Body of pancreas (tissue), 4 donors: ENCODE results near the gene THSD7B. TPM values are rescaled to one million over a fixed set of nuclear protein-coding genes. Genes with fewer than 3 reads are reported as not detected.

ENCODE experiments used
- ATAC-seq: fragments of 150-250 bp; one replicate; pipeline ENCODE4 v1.9.1; 2016
- DNase-seq, 4 donors: peaks; one replicate each; pipeline ENCODE4 v3.0.0-alpha.2; 2019
- H3K27ac ChIP-seq, 4 donors: fragments of 200-600 bp; sonication (generic); 1 replicate in 3 of 4; 2 replicates in 1 of 4; pipeline versions ENCODE4 v1.5.1 to v1.6.1; 2016 to 2019; ENCODE audit warnings: mild to moderate bottlenecking in 1 of 4, mixed read lengths in 1 of 4, moderate library complexity in 1 of 4
- H3K27me3 ChIP-seq, 2 donors: fragments of 200-600 bp; sonication (generic); one replicate each; pipeline ENCODE4 v1.6.0; 2016; ENCODE audit warnings: mild to moderate bottlenecking in 1 of 2
- H3K36me3 ChIP-seq, 2 donors: fragments of 200-600 bp; sonication (generic); replicated peaks in 1 of 2; 2 replicates each; pipeline ENCODE4 v1.5.1; 2016; ENCODE audit warnings: low read depth in 2 of 2; ENCODE audit not compliant: insufficient read depth in 1 of 2
- H3K4me1 ChIP-seq: fragments of 200-600 bp; sonication (generic); one replicate; pipeline ENCODE4 v1.6.0; 2016
- H3K4me3 ChIP-seq, 2 donors: fragments of 200-600 bp; sonication (generic); 1 replicate in 1 of 2; 2 replicates in 1 of 2; pipeline ENCODE4 v1.5.1; 2016 to 2019
- H3K9me3 ChIP-seq, 3 donors: fragments of 200-600 bp; sonication (generic); 1 replicate in 2 of 3; 2 replicates in 1 of 3; pipeline ENCODE4 v1.5.1; 2016
- POLR2A ChIP-seq, 3 donors: fragments of 450-650 bp; IDR thresholded peaks; one replicate each; pipeline ENCODE4 v1.6.1; 2016; ENCODE audit warnings: antibody characterized with exemption in 3 of 3, mild to moderate bottlenecking in 2 of 3
- WGBS, 2 donors: methylation state at CpG; one replicate each; pipeline ENCODE4 v1.1.5; 2017; 5-methylcytosine and 5-hydroxymethylcytosine counted together
- intact Hi-C: fragments of 100-400 bp; cut with DNase I; formaldehyde crosslinking; loops from one replicate; pipeline ENCODE4 v1.15.1; 2023
- total RNA-seq, 2 donors: library from RNA; depleted of rRNA; stranded (reverse); fragments of >200 nt; gene quantifications; one replicate each; pipeline ENCODE4 v1.1.0, GENCODE V29; 2016
- TF ChIP-seq, protein P1 (sequence below), 7 experiments: fragments of 450-650 bp in 4 of 7; fragments of 200-600 bp in 3 of 7; sonication (generic) in 3 of 7; IDR thresholded peaks; one replicate each; pipeline ENCODE4 v1.5.1; 2016 to 2019; ENCODE audit warnings: antibody characterized with exemption in 7 of 7

The THSD7B gene
- total RNA-seq, 2 donors from 2014 or later, result 0.26 to 0.33 TPM

DNA sequence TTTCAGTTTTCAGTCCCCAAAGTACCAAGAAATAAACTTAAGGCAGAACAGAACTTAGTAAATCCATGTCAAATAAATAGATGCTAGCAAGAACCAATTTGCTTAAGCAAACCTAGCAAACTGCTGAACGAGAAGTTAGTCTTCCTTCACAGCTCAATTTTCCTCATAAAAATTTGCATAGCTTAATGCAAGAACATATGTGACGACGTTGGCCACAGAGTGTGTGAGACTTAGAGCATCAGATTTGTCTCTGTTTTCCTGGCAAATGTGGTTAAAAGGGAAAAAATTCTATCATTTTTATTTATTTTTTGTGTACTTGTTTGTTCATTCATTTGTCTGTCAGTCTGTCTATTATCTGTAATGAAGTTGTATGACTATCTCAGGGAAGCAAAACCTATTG lies 485.7 kb downstream of the THSD7B start:
- intact Hi-C loops, result no loop called here

DNA sequence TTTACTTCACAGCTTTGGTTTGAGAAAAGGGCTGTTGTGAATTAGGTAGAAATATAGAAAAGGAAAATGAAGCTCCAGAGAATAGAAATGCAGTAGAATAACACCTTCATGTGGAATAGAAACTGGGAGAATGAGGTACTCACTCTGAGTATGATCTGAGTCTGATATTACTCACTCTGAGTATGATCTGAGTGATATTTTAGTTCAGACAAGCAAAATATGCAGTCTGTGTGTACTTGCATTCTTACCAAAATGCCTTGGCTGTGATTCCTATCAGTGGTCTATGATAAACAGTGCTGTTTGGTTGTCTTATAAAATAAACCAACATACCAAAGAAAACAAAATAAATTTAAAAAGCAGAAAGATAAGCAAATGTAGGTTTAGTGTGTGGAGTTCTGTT lies 487.6 kb downstream of the THSD7B start:
- no peaks in the 10 kb centered on the region for H3K4me1 ChIP-seq
- no peaks in the 10 kb centered on the region for H3K9me3 ChIP-seq
- ATAC-seq (no peak), DNase-seq (no peak)
- H3K27ac ChIP-seq, result no peak overlapping the region
- no peaks in the 10 kb centered on the region for H3K36me3 ChIP-seq
- intact Hi-C loops, result no loop called here
- TF ChIP-seq POLR2A (IDR thresholded peaks at IDR 0.05), result no peak
- TF ChIP-seq, protein P1, sequence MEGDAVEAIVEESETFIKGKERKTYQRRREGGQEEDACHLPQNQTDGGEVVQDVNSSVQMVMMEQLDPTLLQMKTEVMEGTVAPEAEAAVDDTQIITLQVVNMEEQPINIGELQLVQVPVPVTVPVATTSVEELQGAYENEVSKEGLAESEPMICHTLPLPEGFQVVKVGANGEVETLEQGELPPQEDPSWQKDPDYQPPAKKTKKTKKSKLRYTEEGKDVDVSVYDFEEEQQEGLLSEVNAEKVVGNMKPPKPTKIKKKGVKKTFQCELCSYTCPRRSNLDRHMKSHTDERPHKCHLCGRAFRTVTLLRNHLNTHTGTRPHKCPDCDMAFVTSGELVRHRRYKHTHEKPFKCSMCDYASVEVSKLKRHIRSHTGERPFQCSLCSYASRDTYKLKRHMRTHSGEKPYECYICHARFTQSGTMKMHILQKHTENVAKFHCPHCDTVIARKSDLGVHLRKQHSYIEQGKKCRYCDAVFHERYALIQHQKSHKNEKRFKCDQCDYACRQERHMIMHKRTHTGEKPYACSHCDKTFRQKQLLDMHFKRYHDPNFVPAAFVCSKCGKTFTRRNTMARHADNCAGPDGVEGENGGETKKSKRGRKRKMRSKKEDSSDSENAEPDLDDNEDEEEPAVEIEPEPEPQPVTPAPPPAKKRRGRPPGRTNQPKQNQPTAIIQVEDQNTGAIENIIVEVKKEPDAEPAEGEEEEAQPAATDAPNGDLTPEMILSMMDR (IDR thresholded peaks at IDR 0.05), result no peak
- no peak overlapping the region for H3K4me3 ChIP-seq
- no peaks in the 10 kb centered on the region for H3K27me3 ChIP-seq

More for the DNA sequence above, 485.7 kb downstream of the THSD7B start:
- no peaks in the 10 kb centered on the region for H3K27me3 ChIP-seq
- no peak for TF ChIP-seq POLR2A (IDR thresholded peaks at IDR 0.05)
- TF ChIP-seq, protein P1 (IDR thresholded peaks at IDR 0.05), result no peak
- 50 to 67% methylated on average over 3 of the region's 3 CpGs for whole genome bisulfite sequencing, 2 donors
- no peak overlapping the region for H3K27ac ChIP-seq
- no peaks in the 10 kb centered on the region for H3K36me3 ChIP-seq
- no peaks in the 10 kb centered on the region for H3K9me3 ChIP-seq
- DNase-seq (no peak), ATAC-seq (no peak)
- H3K4me1 ChIP-seq, result no peaks in the 10 kb centered on the region
- H3K4me3 ChIP-seq, result no peak overlapping the region

DNA sequence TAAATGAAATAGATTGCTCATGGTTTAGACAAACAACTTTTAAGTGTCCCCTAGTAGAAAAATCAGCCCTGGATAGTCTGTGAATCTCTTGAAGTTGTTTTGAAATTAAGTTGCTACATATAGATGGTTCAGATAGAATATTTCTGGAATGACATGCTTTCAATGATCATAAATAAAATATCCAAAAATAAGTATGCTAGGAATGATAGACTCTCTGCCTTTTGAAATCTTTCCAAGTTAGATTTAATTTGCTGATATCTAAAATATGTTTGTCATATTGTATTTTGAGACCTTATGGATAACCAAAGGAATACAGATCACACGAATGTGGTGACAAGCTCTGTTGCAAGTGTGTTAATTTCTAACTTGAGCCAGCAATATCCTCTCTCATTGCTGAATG lies 488.7 kb downstream of the THSD7B start:
- no peaks in the 10 kb centered on the region for H3K9me3 ChIP-seq
- ATAC-seq (no peak), DNase-seq (no peak)
- no peak overlapping the region for H3K4me3 ChIP-seq
- TF ChIP-seq POLR2A (IDR thresholded peaks at IDR 0.05), result no peak
- TF ChIP-seq, protein P1 (IDR thresholded peaks at IDR 0.05), result no peak
- WGBS, 2 donors, result 20 to 25% methylated on average over 1 of the region's 1 CpG
- no peak overlapping the region for H3K27ac ChIP-seq
- no peaks in the 10 kb centered on the region for H3K27me3 ChIP-seq
- intact Hi-C loops, result no loop called here
- no peaks in the 10 kb centered on the region for H3K4me1 ChIP-seq
- H3K36me3 ChIP-seq, result no peaks in the 10 kb centered on the region

DNA sequence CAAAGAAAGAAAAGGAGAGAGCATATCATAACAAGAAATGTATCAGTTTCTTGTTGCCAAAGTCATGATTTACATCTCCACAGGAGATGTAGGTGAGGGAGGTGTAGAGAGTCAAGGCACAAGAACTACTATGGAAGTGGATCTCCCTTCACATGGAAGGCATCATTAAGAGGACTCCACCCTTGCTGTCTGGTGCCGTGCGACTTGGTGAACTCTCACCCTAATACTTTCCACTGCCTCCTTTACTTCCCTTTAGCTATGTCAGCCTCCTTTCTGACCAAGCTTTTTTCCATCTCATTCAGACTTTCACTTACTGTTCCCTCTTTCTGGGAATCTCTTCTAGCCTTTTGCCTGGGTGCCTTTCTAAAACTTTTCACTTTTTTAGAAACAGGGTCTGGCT lies 490.0 kb downstream of the THSD7B start:
- H3K9me3 ChIP-seq, result no peaks in the 10 kb centered on the region
- intact Hi-C loops, result no loop called here
- TF ChIP-seq, protein P1 (IDR thresholded peaks at IDR 0.05), result no peak
- no peak for TF ChIP-seq POLR2A (IDR thresholded peaks at IDR 0.05)
- no peaks in the 10 kb centered on the region for H3K4me1 ChIP-seq
- H3K36me3 ChIP-seq, result no peaks in the 10 kb centered on the region
- no peaks in the 10 kb centered on the region for H3K27me3 ChIP-seq
- H3K27ac ChIP-seq, result no peak overlapping the region
- no peak for DNase-seq
- no peak for ATAC-seq
- H3K4me3 ChIP-seq, result no peak overlapping the region
- 70 to 82% methylated on average over 2 of the region's 2 CpGs for WGBS, 2 donors

DNA sequence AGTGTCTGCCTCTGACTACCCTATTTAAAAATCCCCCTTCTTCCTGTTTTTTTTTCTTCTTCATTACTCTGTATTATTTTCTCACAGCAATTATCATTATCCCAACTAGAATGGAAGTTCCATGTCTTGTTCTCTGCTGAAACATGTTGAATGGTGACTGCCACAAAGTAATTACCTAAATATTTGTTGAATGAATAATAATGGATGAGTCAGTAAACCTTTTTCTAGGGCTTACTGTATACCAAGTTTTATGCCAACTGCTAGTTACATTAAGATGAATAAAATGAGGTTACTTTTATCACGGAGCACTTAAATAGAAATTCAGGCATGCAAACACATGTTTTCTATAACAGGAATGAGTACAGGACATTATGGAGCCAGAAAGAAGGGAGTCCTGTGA lies 490.6 kb downstream of the THSD7B start:
- Histone ChIP-seq H3K9me3 (no peaks in the 10 kb centered on the region), H3K4me1 (no peaks in the 10 kb centered on the region), H3K4me3 (no peak overlapping the region)

More for the DNA sequence above, 490.6 kb downstream of the THSD7B start:
- WGBS, 2 donors, result 51 to 53% methylated on average over 1 of the region's 1 CpG
- no peak for DNase-seq
- Histone ChIP-seq H3K36me3 (no peaks in the 10 kb centered on the region), H3K27me3 (no peaks in the 10 kb centered on the region), H3K27ac (no peak overlapping the region)
- intact Hi-C loops, result no loop called here
- no peak for ATAC-seq
- TF ChIP-seq, protein P1 (IDR thresholded peaks at IDR 0.05), result no peak
- no peak for TF ChIP-seq POLR2A (IDR thresholded peaks at IDR 0.05)
